Measurements from ENCODE around the gene BMPR2.

- TF ChIP-seq CTCF (IDR thresholded peaks at IDR 0.05 in 8 of 11, conservative IDR thresholded peaks at IDR 0.05 in 3 of 11) (no peak), POLR2A (IDR thresholded peaks at IDR 0.05) (no peak), POLR2AphosphoS5 (IDR thresholded peaks at IDR 0.05) (no peak)
Measured at GRCh38 chr2:202361108-202361507, 15.0 kb upstream of the BMPR2 start.
